UCSD-AML1 (cell line): ENCODE results near the gene SMO.
"Not testable (repeated sequence)": the region's sequence is repeated elsewhere in the genome, so short reads cannot be mapped to it uniquely, and the experiment has no call there.

Experiments used
- DNase-seq: peaks from one replicate; lab custom pipeline; 2025; ENCODE audit not compliant: unreplicated experiment; lab: John Stamatoyannopoulos, UW

The SMO gene

DNA sequence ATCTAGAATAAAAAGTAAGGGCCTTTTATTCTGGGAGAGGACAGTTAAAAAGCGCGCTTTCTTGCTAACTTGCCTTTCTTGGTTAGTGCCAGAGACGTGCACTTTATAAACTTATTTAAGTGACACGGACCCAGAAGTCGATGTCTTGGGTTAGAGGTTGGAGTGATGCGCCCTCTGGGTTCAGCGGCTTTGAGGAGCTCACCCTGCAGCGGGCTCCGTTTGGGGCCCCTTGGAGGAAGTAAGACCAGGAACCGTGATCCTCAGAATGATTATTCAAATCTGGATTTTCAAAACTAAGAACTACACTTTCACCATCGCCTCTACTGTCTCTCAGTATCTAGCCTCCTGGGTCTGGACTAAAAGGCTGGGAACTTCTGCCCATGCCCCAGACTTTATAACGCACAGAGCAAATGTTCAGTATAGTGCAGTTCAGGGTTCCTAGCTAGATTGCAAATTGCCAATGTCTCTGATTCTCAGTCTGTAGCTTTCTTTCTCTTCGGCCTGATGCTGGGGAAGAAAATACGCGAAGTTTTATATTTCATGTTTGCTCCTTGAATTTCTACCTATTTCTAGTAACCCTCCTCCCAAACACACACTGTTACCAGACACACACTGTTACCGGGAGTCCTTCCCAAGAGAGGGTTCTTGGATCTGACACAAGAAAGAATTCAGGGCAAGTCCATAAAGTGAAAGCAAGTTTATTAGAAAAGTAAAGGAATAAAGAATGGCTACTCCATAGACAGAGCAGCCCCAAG, 18.6 kb upstream of the SMO start:
- no peak for DNase-seq

DNA sequence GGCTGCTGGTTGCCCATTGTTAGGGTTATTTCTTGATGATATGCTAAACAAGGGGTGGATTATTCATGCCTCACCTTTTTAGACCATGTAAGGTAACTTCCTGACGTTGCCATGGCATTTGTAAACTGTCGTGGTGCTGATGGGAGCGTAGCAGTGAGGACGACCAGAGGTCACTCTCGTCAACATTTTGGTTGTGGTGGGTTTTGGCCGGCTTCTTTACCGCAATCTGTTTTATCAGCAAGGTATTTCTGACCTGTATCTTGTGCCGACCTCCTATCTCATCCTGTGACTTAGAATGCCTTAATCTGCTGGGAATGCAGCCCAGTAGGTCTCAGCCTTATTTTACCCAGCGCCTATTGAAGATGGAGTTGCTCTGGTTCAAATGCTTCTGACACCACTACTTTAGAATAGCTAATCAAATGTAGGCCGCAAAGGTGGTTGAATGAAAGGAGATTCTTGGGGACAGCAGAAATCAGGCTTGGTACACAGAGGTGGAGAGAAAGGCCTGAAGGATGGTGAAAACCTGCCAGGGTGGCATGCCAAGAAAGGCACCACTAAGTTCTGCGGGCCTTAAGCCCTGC, 17.9 kb upstream of the SMO start:
- DNase-seq, result no peak

DNA sequence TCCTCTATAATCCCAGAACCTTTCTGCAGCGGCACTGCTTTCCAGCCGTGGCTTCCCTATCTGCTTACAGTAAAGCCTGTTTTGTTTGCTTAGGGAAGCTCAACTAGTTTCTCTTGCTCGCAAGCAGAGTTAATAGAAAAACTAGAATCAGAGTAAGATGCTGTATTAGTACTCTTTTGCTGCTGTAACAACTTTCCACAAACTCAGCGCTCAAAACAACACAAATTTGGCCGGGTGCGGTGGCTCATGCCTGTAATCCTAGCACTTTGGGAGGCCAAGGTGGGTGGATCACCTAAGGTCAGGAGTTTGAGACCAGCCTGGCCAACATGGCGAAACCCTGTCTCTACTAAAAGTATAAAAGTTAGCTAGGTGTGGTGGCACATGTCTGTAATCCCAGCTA, 14.6 kb upstream of the SMO start:
- not testable (repeated sequence) for DNase-seq

DNA sequence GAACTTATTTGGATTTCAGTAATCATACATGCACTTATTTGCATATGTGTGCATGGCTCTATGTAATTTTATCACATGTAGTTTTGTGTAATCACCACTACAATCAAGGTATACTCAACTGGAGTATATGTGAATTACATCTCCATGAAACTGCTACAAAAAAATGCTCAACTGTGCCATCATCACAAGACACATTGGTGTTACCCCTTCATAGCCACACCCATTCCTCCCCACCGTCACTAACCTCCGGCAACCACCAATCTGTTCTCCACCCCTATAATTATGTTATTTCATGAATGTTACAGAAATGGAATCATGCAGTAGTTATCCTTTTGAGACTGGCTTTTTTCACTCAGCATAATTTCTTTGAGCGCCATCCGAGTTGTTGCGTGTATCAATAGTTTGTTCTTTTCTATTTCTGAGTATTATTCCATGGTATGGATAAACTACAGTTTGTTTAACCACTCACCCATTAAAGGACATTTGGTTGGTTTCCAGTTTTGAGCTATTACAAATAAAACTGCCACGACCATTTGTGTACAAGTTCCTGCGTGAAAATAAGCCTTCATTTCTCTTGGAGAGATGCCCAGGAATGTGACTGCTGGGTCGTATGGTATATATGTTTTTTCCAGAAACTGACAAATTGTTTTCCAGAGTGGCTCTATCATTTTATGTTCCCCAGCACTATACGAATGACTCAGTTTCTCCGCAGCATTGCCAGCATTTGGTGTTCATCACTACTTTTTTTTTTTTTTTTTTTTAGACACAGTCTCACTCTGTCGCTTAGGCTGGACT, 11.3 kb upstream of the SMO start:
- DNase-seq, result no peak

- DNase-seq, result no peak
These were observed 3.3 kb upstream of the SMO start for GRCh38 chr7:129184981-129185670.

DNA sequence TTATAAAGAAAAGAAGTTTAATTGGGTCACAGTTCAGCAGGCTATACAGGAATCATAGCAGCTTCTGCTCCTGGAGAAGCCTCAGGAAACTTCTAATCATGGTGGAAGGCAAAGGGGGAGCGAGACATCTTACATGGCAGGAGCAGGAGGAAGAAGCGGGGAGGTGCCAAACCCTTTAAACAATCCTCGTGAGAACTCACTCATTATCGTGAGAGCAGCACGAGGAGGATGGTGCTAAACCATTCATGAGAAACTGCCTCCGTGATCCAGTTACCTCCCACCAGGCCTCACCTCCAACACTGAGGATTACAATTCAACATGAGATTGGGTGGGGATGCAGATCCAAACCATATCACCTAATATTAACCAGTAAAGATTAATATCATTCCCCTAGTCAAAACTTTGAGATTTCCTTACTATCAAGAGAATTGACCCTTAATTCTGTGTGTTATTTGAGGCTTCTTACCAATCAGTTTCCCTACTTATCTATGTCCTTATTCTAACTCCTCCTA, 1.6 kb upstream of the SMO start:
- DNase-seq, result no peak

DNA sequence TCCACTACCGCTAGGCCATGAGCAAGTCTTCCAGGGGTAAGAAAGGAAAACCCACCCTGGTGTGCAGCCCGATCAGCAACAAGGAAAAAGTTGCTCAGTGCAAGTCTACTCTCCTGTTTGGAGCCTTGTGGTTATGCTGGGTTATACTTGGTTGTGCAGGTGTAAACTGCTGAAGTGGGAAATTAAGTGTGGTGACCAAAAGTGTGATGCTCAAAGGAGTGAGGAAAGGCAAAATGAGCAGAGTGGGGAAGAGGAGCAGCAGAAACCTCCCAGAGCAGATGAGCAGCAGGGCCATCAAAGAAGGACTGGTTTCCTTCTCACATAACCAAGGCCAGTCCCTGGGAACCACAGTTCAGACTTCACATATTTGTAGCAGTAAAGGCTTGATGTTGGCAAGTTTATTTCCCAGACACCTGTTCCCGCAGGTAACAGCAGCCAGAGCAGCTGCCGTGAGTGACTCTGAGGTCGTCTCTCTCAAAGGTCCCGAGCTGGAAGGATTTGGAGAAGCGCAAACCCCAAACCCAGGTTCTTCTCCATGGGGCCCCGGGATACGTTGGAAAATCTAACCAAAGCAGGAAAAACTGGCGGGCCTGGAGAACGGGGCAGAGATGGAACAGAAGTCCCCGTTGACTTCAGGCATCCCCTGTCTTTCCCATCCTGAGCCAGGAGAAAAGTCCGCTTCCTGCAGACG, 607 bp upstream of the SMO start:
- DNase-seq, result no peak

DNA sequence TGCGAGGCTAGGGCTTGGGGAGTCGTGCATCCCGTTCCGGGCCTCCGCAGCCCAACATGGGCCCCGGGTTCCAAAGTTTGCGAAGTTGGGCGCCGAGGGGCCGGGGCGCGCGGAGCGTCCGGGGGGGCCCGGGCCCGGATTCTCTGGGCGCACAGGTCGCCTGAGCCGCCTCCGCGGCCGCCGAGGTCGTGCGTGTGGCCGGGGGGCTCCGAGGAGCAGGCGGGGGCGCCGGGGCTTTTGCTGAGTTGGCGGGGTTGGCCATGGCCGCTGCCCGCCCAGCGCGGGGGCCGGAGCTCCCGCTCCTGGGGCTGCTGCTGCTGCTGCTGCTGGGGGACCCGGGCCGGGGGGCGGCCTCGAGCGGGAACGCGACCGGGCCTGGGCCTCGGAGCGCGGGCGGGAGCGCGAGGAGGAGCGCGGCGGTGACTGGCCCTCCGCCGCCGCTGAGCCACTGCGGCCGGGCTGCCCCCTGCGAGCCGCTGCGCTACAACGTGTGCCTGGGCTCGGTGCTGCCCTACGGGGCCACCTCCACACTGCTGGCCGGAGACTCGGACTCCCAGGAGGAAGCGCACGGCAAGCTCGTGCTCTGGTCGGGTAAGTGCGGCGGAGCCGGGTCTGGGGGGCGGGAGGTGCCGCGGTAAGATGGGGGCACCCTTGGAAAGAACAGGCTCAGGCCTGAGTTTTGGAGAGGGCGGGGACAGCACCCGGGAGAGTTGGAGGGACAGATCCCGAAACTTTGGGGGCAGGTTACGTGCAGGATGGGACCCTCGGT, 643 bp downstream of the SMO start:
- DNase-seq, result no peak

GRCh38 chr7:129189661-129190310, 1.4 kb downstream of the SMO start:
- no peak for DNase-seq

- no peak for DNase-seq
These were observed 2.8 kb downstream of the SMO start for GRCh38 chr7:129191272-129191671.

DNA sequence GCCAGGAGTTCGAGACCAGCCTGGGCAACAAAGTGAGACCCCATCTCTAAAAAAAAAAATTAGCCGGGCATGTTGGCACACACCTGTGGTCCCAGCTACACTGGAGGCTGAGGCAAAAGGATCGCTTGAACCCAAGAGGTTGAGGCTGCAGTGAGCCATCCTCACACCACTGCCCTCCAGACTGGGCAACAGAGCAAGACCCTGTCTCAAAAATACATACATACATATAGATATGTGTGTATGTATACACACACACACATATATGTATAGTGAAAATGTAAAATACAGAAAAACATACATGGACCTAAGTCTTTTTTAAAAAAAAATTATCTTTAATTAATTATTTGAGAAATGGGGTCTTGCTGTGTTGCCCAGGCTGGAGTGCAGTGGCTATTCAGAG, 5.5 kb downstream of the SMO start:
- DNase-seq, result no peak

DNA sequence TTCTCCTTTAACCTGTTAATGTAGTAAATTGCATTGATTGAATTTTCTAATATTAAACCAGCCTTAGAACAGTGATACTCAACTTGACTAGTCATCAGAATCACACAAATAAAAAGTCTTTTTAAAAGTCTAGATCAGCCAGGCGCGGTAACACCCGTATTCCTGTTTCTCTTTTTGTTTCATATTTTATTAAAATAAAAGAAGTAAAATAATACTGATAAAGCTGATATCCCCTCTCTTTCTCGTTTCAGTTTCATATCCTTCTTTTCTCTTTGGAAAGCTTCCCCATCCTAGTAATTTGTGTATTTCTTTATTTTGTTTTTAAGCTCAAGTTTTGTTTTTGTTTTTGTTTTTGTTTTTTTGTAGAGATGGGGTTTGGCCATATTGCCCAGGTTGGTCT, 9.3 kb downstream of the SMO start:
- DNase-seq, result no peak

- no peak for DNase-seq
These were observed 11.0 kb downstream of the SMO start for GRCh38 chr7:129199406-129199805.

GRCh38 chr7:129202058-129202777, 13.8 kb downstream of the SMO start:
- DNase-seq, result no peak

DNA sequence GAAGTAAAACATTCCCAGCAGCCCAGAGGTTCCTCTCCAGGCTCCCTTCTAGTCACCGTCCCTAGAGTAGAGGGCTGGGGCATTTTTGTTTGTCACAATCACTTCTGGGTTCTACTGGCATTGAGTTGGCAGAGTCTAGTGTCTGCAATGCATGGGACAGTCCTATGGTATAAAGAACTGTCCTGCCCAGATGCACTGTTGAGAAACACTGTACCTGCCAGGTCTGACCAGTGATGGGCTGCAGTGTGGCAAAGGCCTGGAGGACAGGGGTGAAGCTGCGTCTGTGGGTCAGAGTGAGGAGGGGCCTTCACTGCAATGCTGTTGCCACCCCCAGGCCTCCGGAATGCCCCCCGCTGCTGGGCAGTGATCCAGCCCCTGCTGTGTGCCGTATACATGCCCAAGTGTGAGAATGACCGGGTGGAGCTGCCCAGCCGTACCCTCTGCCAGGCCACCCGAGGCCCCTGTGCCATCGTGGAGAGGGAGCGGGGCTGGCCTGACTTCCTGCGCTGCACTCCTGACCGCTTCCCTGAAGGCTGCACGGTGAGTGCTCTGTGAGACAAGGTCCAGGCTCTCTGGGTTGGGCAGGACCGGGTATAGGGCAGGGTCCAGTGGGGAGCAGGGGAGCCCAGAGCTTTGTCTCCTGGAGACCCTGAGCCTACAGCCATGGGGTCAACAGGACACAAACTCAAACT, 14.8 kb downstream of the SMO start:
- DNase-seq, result no peak

DNA sequence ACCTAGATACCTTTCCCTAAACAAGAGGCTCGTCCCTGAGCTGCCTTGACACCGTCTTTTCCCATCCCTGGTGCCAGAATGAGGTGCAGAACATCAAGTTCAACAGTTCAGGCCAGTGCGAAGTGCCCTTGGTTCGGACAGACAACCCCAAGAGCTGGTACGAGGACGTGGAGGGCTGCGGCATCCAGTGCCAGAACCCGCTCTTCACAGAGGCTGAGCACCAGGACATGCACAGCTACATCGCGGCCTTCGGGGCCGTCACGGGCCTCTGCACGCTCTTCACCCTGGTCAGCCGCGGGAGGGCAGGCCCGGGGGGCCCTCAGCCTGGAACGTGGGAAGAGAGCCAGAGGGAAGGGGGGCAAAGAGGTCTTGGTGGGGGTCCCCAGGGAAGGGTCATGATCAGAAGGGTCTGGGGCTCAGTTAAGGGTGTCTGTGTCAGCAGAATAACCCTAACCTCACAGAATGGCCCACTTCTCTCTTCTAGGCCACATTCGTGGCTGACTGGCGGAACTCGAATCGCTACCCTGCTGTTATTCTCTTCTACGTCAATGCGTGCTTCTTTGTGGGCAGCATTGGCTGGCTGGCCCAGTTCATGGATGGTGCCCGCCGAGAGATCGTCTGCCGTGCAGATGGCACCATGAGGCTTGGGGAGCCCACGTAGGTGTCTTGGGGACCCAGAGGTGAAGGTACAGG, 16.8 kb downstream of the SMO start:
- DNase-seq, result no peak

GRCh38 chr7:129205987-129206785, 17.8 kb downstream of the SMO start:
- DNase-seq, result no peak
